NCI-H2107 (cell line): ENCODE results near the gene LHPP.
"Not testable (repeated sequence)": the region's sequence is repeated elsewhere in the genome, so short reads cannot be mapped to it uniquely, and the experiment has no call there.

ENCODE experiments used
- DNase-seq: peaks from one replicate; lab custom pipeline; 2025; lab: John Stamatoyannopoulos, UW

Gene LHPP

DNA sequence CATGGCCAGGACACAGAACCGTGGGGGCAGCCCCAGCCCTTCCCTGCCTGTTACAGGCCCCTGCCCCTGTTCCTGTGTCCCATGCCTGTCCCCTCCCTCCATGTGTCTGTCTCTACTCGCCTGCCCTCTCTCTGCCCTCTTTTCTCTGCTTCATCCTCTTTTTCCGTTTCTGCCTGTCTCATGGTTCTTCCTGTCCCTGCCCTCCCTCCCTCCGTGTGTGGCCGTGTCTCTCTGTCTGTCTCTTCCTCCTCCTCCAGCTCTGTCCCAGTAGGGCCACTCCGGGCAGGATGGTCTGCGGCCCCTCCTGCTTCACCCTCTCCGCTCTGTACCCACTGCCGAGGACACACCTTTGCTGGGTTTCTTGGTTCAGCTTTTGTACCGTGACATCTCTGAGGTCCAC, 145.2 kb downstream of the LHPP start:
- no peak for DNase-seq

- no peak for DNase-seq
Measured at GRCh38 chr10:124607693-124608092, 146.1 kb downstream of the LHPP start.

GRCh38 chr10:124608093-124608721, 146.6 kb downstream of the LHPP start:
- no peak for DNase-seq

GRCh38 chr10:124609698-124610097, 148.1 kb downstream of the LHPP start:
- DNase-seq: no peak

GRCh38 chr10:124610186-124610585, 148.6 kb downstream of the LHPP start:
- DNase-seq: not testable (repeated sequence)

- not testable (repeated sequence) for DNase-seq
Measured at GRCh38 chr10:124610851-124611250, 149.2 kb downstream of the LHPP start.

GRCh38 chr10:124611738-124612137, 150.1 kb downstream of the LHPP start:
- DNase-seq: no peak

DNA sequence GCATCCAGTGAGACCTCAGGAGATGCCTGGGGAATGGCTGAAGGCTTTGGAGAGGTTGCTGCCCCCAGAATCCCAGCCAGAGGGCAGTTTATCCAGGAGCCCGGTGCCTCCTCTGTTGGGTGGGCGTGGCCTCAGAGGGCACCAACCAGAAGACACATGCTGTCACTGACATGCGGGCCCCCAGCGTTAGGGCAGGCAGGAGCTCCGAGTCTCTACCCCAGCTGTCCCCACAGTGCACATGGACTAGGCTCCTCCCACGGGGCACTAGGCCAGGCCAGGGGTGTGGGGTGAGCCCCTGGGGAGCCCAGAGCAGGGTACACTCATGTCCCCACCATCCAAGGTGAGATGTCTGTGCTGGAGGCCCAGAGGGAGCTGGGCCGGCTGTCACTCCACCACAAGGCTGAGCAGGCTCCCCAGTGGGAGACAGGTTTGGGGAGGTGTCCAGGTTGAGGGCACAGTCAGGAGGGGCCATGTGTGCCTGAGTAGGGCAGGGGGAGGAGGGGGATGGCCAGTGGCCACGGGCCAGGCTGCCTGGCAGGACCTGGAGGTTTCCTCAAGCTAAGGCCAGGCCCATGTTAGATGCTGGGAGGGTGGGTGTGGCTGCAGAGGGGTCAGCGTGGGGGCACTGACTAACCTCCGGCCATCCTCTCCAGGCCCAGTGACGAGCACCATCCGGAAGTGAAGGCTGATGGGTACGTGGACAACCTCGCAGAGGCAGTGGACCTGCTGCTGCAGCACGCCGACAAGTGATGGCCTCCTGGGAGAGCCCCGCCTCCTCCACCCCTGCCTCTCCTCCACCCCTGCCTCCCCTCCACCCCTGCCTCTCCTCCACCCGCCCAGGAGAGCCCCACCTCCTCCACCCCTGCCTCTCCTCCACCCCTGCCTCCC, 151.2 kb downstream of the LHPP start:
- DNase-seq: no peak

DNA sequence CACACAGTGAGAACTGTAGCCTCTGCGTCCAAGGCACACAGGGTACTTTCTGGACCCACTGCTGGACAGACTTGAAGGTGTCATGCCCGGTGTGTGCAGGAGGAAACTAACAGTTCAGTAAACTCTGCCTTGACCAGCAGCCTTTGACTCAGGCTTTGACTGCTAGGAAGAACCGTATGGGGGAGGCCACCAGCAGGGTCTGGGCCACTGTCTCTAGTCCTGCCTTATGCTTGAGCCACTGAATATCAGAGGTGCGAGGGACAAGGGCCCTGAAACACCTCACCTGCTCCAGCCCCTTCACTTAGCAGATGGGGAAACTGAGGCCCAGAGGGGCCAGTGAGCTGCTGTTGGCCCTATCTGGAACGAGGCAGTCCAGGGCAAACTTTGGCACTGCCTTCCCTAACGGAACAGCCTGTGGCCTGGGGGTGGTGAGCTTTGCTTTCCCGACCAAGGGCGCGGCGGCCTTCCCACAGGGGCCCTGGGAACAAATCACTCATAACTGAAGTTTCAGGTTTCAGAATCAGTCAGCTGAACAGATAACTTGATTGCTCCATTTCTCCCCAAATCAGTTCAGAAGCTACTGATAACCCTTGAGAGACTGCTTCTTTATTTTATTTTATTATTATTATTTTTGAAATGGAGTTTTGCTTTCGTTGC, 152.5 kb downstream of the LHPP start:
- no peak for DNase-seq

GRCh38 chr10:124615259-124615658, 153.6 kb downstream of the LHPP start:
- no peak for DNase-seq

- DNase-seq: no peak
Measured at GRCh38 chr10:124616040-124616835, 154.6 kb downstream of the LHPP start.

GRCh38 chr10:124616836-124617130, 155.2 kb downstream of the LHPP start:
- no peak for DNase-seq

DNA sequence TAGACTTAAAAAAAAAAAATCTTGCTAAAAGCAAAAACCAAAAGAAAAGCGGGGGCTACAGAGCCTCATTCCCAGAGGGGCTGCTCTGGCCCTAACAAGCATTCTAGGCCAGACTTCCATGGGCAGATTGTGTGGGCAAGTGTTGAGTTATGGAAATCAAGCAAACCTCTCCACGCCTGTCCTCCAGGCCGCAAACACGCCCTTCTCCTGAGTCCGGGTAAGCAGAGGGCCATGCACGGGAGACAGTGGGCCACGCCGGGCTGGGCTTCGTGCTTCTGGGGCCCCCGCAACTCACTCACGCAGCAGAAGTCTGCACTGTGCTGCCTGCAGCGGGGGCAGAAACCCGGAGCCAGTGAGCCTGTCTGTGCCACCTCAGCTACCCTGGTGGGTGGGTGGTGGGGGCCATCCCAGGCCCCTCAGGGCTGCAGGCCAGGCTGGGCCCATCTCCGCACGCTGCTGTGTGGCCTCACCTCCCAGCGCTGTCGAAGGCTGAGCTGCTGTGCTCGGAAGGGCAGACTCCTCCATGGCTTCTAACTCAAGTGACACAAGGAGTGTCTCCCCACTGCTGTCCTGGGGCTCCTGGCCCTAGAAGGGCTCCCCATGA, 156.9 kb downstream of the LHPP start:
- DNase-seq: no peak

- DNase-seq: no peak
Measured at GRCh38 chr10:124619195-124619594, 157.6 kb downstream of the LHPP start.

DNA sequence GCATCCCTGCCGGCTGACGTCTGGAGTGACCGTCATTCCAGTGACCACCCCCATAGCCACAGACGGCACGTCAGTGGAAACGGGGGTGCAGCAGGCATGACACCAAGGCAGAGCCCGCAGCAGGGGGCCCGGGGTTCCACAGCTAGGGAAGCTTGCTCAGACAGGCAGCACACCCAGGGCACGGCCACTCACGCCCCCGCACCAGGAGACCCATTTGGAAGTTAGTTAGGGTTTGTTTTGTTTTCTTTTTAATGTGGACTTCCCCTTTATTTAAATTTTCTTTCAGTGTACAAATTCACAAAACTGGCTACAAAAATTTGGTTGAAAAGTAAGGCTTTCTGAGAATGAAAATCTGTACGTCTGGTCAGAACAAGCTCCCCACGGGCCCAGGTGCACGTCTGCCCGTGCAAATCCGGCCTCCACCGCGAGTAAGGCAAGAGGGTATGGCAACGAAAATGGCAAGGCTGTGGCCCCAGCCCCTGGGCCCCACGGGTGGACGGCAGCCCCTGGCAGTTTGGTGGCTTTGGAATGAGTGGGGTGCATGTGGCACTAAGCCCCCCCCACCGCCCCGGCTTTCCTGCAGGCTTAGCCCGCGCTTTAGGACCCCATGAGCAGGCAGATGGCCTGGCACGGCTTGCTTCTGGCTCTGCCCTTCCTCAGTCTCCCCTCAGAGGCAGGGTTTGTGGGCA, 158.3 kb downstream of the LHPP start:
- DNase-seq: no peak

DNA sequence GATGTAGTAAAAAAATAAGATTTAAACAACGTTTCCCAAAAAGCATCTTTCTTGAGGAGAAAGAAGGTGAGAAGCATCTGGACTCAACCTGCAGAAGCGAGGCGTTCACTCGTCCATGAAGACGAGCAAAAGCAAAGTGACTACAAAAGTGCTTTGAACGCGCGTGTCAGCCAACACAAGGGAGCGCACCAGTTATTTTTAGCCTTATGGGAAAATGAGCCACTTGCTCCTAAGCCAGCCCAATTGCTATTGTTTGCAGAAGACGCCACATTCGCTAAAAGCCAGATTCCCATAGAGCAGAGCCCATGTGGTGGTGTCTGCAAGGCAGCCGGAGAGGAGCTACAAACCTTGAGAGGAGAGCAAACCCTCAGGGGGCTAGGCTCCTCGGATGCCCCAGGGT, 160.0 kb downstream of the LHPP start:
- DNase-seq: no peak

DNA sequence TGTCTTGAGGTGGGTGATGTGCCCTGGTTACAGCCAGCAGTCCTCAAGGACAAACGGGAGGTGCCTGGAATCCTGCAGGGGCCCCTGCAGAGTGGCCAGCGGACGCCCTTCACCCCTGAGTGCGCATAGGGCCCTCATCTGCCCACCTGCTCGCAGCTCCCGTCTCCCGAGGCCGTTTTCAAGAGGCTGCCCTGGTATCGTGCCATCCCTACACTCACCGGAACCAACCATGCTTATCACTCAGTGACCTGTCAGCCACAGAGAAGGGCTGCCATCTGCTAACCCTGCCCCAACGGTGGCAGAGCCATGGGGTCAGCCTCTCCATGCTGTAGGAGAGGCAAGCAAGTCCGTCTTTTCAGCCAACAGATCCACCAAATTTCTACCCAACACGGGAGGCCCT, 160.5 kb downstream of the LHPP start:
- DNase-seq: no peak

GRCh38 chr10:124622866-124623536, 161.4 kb downstream of the LHPP start:
- DNase-seq: no peak

DNA sequence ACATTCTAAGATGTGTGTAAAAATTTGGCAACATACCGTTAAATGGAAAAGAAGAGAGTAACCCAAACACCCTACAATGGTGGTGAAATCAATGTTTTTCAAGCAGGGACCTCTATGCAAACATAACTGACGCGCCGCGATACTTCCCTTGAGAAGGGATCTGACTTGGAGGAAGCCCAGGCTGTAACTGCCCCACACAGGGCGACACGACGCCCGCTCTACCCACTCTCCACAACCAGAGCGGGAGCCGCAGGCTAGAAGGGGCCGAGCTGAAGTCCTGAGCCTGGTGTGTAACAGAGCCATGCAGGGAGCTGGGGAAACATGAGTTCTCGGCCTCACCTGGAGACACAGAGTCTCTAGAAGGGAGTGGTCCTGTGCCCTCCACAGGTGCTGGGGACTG, 162.4 kb downstream of the LHPP start:
- no peak for DNase-seq

DNA sequence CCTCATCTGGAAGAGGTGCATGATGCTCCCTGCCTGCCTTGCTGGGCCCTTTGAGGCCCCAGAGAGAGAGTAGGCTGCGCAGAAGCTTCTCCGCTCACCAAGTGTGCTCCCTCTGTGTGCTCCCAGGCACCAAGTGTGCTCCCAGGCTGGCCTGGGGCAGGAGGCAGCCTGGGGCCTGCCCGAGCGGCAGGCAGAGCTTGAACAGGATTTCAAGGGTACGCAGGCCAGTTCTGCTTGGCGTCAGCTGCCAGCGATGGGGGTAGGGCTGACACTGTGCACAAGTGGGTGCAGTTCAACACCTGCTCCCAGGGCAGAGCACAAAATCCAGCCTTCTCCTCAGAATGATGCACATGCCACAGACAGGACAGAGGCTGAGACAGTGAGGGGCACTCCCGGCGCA, 162.8 kb downstream of the LHPP start:
- no peak for DNase-seq

DNA sequence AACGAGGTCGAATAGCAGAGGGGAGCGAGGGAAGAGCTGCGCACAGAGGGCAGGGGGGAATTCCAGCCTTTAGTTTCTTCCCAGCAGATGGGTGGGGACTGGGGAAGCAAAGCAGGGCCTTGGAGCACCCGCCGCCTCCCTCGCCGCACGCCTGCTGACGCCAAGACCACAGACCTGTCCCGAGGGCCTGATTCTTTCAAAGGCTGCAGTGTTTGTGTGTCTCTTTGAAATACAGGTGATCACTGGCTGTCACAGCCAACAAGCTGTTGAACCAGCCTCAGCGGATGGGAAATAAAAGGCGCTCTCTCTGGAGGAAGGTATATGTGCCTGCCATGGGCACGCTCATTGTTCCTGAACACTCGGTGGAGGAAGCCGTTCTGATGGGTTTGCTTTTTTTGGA, 163.3 kb downstream of the LHPP start:
- peak; percentile 14 for DNase-seq
